ENCODE results near the gene DLGAP1. TPM values are rescaled to one million over a fixed set of nuclear protein-coding genes. Genes with fewer than 3 reads are reported as not detected.

The DLGAP1 gene
- total RNA-seq, 4 donors from 2014 or later, result 0.22 to 1.5 (median 0.56) TPM

DNA sequence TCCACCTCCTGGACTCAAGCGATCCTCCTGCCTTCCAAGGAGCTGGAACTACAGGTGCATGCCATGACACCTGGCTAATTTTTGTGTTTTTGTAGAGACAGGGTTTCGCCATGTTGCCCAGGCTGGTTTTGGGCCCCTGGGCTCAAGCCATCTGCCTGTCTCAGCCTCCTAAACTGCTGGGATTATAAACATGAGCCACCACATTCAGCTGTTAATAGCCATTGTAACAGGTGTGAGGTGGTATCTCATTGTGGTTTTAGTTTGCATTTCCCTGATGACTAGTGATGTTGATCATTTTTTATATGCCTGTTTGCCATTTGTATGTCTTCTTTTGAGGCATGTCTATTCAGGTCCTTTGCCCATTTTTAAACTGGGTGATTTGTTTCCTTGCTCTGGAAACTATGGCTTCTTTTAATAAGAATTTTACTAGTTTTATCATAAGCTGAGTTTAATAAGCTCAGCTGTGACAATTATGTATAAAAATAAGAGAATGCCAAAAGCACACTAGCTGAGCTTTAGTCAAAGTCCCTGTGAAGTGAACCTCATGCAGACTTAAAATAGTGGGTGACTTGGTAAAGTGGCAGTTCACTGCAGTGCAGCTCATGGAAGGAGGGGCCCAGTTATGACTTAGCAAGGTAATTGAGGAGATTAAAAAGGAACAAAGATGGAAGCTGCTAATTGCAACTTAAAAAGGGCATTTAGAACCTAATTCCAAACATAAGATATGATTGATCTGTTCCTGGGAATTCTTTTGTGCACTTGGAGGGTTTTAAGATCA, 540.1 kb downstream of the DLGAP1 start:
- Histone ChIP-seq H3K27ac (no peak overlapping the region), H3K4me1 (no peaks in the 10 kb centered on the region), H3K27me3 (no peaks in the 10 kb centered on the region), H3K4me3 (no peak overlapping the region), H3K9me3 (no peaks in the 10 kb centered on the region), H3K36me3 (no peaks in the 10 kb centered on the region)
- ATAC-seq, result no peak
- no peak for TF ChIP-seq EP300 (IDR thresholded peaks at IDR 0.05)
- no peak for TF ChIP-seq POLR2A (IDR thresholded peaks at IDR 0.05)
- TF ChIP-seq, protein P1, sequence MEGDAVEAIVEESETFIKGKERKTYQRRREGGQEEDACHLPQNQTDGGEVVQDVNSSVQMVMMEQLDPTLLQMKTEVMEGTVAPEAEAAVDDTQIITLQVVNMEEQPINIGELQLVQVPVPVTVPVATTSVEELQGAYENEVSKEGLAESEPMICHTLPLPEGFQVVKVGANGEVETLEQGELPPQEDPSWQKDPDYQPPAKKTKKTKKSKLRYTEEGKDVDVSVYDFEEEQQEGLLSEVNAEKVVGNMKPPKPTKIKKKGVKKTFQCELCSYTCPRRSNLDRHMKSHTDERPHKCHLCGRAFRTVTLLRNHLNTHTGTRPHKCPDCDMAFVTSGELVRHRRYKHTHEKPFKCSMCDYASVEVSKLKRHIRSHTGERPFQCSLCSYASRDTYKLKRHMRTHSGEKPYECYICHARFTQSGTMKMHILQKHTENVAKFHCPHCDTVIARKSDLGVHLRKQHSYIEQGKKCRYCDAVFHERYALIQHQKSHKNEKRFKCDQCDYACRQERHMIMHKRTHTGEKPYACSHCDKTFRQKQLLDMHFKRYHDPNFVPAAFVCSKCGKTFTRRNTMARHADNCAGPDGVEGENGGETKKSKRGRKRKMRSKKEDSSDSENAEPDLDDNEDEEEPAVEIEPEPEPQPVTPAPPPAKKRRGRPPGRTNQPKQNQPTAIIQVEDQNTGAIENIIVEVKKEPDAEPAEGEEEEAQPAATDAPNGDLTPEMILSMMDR (IDR thresholded peaks at IDR 0.05), result no peak
- no peak for TF ChIP-seq POLR2AphosphoS5 (IDR thresholded peaks at IDR 0.05)
- WGBS, 2 donors (ENCODE audit: low coverage in 1 of 2), result 92% methylated on average over 2 of the region's 2 CpGs; no CpG with 5 or more reads in 1 of the 2 donors

- TF ChIP-seq POLR2AphosphoS5 (IDR thresholded peaks at IDR 0.05) (no peak), POLR2A (IDR thresholded peaks at IDR 0.05) (no peak), EP300 (IDR thresholded peaks at IDR 0.05) (no peak)
- TF ChIP-seq, protein P1 (IDR thresholded peaks at IDR 0.05), result no peak
- no peaks in the 10 kb centered on the region for H3K9me3 ChIP-seq
- ATAC-seq, result no peak
- H3K36me3 ChIP-seq, result no peaks in the 10 kb centered on the region
- H3K27me3 ChIP-seq, result no peaks in the 10 kb centered on the region
- H3K4me1 ChIP-seq, result no peaks in the 10 kb centered on the region
- no peak overlapping the region for H3K27ac ChIP-seq
- H3K4me3 ChIP-seq, result no peak overlapping the region
- WGBS, 2 donors (ENCODE audit: low coverage in 1 of 2), result 29 to 58% methylated on average over 3 of the region's 3 CpGs
Measured at GRCh38 chr18:3914109-3914508, 541.0 kb downstream of the DLGAP1 start.

DNA sequence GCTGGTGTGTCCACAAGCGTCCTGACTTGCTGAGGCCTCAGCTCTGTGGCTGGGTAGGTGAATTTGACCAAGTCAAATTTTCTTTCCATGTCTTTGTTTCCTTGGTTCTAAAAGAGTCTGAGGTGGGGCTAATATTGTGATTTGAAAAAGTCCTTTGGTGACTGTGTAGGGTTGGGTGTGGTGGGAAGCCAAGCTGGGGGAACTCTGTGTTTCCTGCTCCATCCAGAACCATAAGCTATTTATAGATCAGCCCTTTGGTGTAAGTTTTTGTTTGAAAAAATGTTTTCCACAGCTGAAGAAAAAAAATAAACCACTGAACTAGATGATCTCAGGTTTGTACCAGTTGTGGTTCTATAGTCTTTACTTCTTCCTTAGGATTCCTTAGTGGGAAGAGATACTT, 542.4 kb downstream of the DLGAP1 start:
- ATAC-seq, result peak; percentile 43
- no peak for TF ChIP-seq POLR2AphosphoS5 (IDR thresholded peaks at IDR 0.05)
- TF ChIP-seq, protein P1 (IDR thresholded peaks at IDR 0.05), result no peak
- no peak for TF ChIP-seq EP300 (IDR thresholded peaks at IDR 0.05)
- no peak for TF ChIP-seq POLR2A (IDR thresholded peaks at IDR 0.05)
- WGBS, 2 donors (ENCODE audit: low coverage in 1 of 2), result 71 to 82% methylated on average over 1 of the region's 1 CpG
- Histone ChIP-seq H3K4me1 (no peaks in the 10 kb centered on the region), H3K9me3 (no peaks in the 10 kb centered on the region), H3K27me3 (no peaks in the 10 kb centered on the region), H3K27ac (no peak overlapping the region), H3K4me3 (no peak overlapping the region), H3K36me3 (no peaks in the 10 kb centered on the region)

- Histone ChIP-seq H3K36me3 (no peaks in the 10 kb centered on the region), H3K27ac (no peak overlapping the region), H3K9me3 (no peaks in the 10 kb centered on the region), H3K4me3 (no peak overlapping the region), H3K27me3 (no peaks in the 10 kb centered on the region), H3K4me1 (no peaks in the 10 kb centered on the region)
- TF ChIP-seq EP300 (IDR thresholded peaks at IDR 0.05) (no peak), POLR2A (IDR thresholded peaks at IDR 0.05) (no peak), POLR2AphosphoS5 (IDR thresholded peaks at IDR 0.05) (no peak)
- no peak for ATAC-seq
Measured at GRCh38 chr18:3911413-3911812, 543.7 kb downstream of the DLGAP1 start.

GRCh38 chr18:3910512-3910911, 544.6 kb downstream of the DLGAP1 start:
- TF ChIP-seq, protein P1 (IDR thresholded peaks at IDR 0.05), result no peak
- no peak for TF ChIP-seq POLR2A (IDR thresholded peaks at IDR 0.05)
- no peak for TF ChIP-seq EP300 (IDR thresholded peaks at IDR 0.05)
- no peak for TF ChIP-seq POLR2AphosphoS5 (IDR thresholded peaks at IDR 0.05)
- Histone ChIP-seq H3K9me3 (no peaks in the 10 kb centered on the region), H3K27ac (no peak overlapping the region), H3K4me3 (no peak overlapping the region), H3K27me3 (no peaks in the 10 kb centered on the region), H3K4me1 (no peaks in the 10 kb centered on the region), H3K36me3 (no peaks in the 10 kb centered on the region)
- peak; percentile 36 for ATAC-seq
- WGBS, 2 donors (ENCODE audit: low coverage in 1 of 2), result 91 to 93% methylated on average over 4 of the region's 4 CpGs

Measured in gastroesophageal sphincter (tissue), 4 donors.